Activated naive CD8-positive, alpha-beta T cell treated with anti-CD3 and anti-CD28 coated beads for 36 hours (primary cell): ENCODE data around the gene CLDND1. TPM values are rescaled to one million over a fixed set of nuclear protein-coding genes. Genes with fewer than 3 reads are reported as not detected.
A peak's percentile ranks its signal among the peaks of the same experiment; 100 is the strongest.
"Not testable (repeated sequence)": the region's sequence is repeated elsewhere in the genome, so short reads cannot be mapped to it uniquely, and the experiment has no call there.

Source experiments
- DNase-seq: peaks from one replicate; pipeline ENCODE4 v3.0.0; 2021
- H3K27ac Mint-ChIP-seq: one replicate; pipeline ENCODE4 v1.8.0; 2022; ENCODE audit warnings: mild to moderate bottlenecking, moderate library complexity, mixed read lengths
- H3K27me3 Mint-ChIP-seq: one replicate; pipeline ENCODE4 v1.8.0; 2022; ENCODE audit warnings: mild to moderate bottlenecking, mixed read lengths
- H3K36me3 Mint-ChIP-seq: one replicate; pipeline ENCODE4 v1.8.0; 2021; ENCODE audit warnings: mild to moderate bottlenecking, mixed read lengths
- H3K4me1 Mint-ChIP-seq: one replicate; pipeline ENCODE4 v1.8.0; 2021; ENCODE audit warnings: mixed read lengths
- H3K4me3 Mint-ChIP-seq: one replicate; pipeline ENCODE4 v1.8.0; 2022; ENCODE audit warnings: mild to moderate bottlenecking, moderate library complexity, mixed read lengths
- H3K9me3 Mint-ChIP-seq: one replicate; pipeline ENCODE4 v1.8.0; 2022; ENCODE audit warnings: mixed read lengths
- total RNA-seq, 2 experiments: library from RNA; stranded (reverse); gene quantifications; one replicate each; pipeline ENCODE4 v1.2.3, GENCODE V29; 2021

CLDND1 gene
- 100 to 1,000 TPM; 196 to 204 TPM for total RNA-seq

GRCh38 chr3:98522544-98523281 is at the start of gene CLDND1:
CLDND1 (minus strand) TSS chr3:98522902; CDS start chr3:98521424, 1,478 bp downstream.
- Mint-ChIP-seq H3K27me3 (peaks cover 3% of the 10 kb centered on the region), H3K9me3 (peaks cover 3% of the 10 kb centered on the region), H3K4me1 (peaks cover 48% of the 10 kb centered on the region), H3K36me3 (peaks cover 51% of the 10 kb centered on the region), H3K27ac (peak within 1 kb of the TSS; percentile 94), H3K4me3 (peak within 1 kb of the TSS; percentile 93)
- DNase-seq, result peak; percentile 96

GRCh38 chr3:98568402-98568801 is 45.7 kb upstream of the CLDND1 start:
- peaks cover 11% of the 10 kb centered on the region for H3K9me3 Mint-ChIP-seq
- peak overlapping the region; percentile 67 for H3K27ac Mint-ChIP-seq
- DNase-seq, result no peak
- peaks cover 66% of the 10 kb centered on the region for H3K4me1 Mint-ChIP-seq
- no peak overlapping the region for H3K4me3 Mint-ChIP-seq
- no peaks in the 10 kb centered on the region for H3K27me3 Mint-ChIP-seq
- peaks cover 23% of the 10 kb centered on the region for H3K36me3 Mint-ChIP-seq

DNA sequence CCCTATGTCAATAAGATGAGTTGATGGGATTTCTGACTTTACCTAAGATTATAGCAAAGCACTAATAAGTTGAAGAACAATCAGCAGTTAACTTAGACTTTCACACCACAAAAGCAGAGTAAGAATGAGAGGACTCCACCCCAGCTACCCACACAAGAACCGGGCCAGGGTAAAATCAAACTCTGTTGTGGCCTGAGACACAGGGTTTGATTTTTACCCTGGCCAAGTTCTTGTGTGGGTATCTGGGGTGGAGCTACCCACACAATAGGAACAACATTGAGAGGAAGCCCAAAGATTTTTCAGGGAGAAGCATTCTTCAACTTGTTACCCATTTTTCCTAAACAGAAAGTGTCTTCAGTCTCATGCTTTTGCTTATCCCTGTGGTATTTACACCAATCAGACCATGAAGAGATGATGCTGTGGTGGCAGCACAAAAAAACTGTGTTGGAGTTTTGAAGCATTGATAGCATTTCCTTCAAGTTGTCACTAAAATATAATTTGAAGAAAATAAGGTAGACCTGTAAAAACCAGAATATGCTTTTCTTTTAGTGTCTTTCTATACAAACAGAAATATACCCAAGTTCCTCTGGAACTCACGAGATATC is 45.1 kb upstream of the CLDND1 start:
- H3K27ac Mint-ChIP-seq, result peak overlapping the region; percentile 71
- H3K9me3 Mint-ChIP-seq, result peaks cover 11% of the 10 kb centered on the region
- peaks cover 23% of the 10 kb centered on the region for H3K36me3 Mint-ChIP-seq
- H3K4me3 Mint-ChIP-seq, result no peak overlapping the region
- H3K4me1 Mint-ChIP-seq, result peaks cover 64% of the 10 kb centered on the region
- no peak for DNase-seq
- H3K27me3 Mint-ChIP-seq, result no peaks in the 10 kb centered on the region

GRCh38 chr3:98565843-98566242 is 43.1 kb upstream of the CLDND1 start:
- Mint-ChIP-seq H3K27ac (peak overlapping the region; percentile 79), H3K27me3 (no peaks in the 10 kb centered on the region)

GRCh38 chr3:98565237-98565643 is 42.5 kb upstream of the CLDND1 start:
- Mint-ChIP-seq H3K27ac (peak overlapping the region; percentile 79), H3K4me1 (peaks cover 64% of the 10 kb centered on the region), H3K9me3 (peaks cover 11% of the 10 kb centered on the region), H3K27me3 (no peaks in the 10 kb centered on the region), H3K4me3 (peak overlapping the region; percentile 18), H3K36me3 (peaks cover 25% of the 10 kb centered on the region)
- DNase-seq, result no peak

More at GRCh38 chr3:98565843-98566242, 43.1 kb upstream of the CLDND1 start:
- Mint-ChIP-seq H3K9me3 (peaks cover 11% of the 10 kb centered on the region), H3K4me3 (no peak overlapping the region), H3K4me1 (peaks cover 61% of the 10 kb centered on the region), H3K36me3 (peaks cover 23% of the 10 kb centered on the region)
- DNase-seq, result no peak

DNA sequence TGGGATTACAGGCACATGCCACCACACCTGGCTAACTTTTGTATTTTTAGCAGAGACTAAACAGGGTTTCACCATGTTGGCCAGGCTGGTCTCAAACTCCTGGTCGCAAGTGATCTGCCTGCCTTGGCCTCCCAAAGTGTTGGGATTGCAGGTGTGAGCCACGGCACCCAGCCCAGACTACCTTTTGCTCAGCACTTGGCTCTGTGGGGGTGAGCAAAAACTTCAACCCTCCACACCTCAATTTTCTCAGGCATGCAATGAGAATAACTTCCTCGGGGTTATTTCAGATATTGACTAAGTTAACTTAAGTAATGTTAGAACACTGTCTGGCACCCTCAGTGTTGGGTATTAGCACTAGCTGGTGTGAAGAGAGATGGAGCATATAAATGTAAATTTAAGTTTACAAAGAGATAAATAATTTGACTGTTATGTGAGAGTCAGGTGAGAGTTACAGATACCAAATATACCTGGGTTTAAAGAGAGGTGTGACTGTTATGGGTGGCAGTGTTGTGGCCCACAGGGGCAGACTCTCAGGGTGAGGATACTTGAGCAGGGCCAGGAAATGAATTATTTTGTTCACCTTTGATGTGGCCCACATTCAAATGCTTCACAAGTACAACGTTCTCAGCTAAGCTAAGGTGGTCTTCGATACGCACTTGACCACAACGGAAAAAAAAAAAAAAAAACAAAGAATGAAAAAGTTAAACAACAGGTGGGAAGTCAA is 41.7 kb upstream of the CLDND1 start:
- H3K9me3 Mint-ChIP-seq, result peaks cover 14% of the 10 kb centered on the region
- H3K36me3 Mint-ChIP-seq, result peaks cover 26% of the 10 kb centered on the region
- peaks cover 65% of the 10 kb centered on the region for H3K4me1 Mint-ChIP-seq
- H3K4me3 Mint-ChIP-seq, result peak overlapping the region; percentile 74
- peak; percentile 39 for DNase-seq
- no peaks in the 10 kb centered on the region for H3K27me3 Mint-ChIP-seq
- H3K27ac Mint-ChIP-seq, result peak overlapping the region; percentile 98

GRCh38 chr3:98563661-98564281 is 41.1 kb upstream of the CLDND1 start:
- Mint-ChIP-seq H3K9me3 (peaks cover 11% of the 10 kb centered on the region), H3K27ac (peak overlapping the region; percentile 98), H3K4me1 (peaks cover 70% of the 10 kb centered on the region), H3K27me3 (no peaks in the 10 kb centered on the region), H3K4me3 (peak overlapping the region; percentile 42), H3K36me3 (peaks cover 21% of the 10 kb centered on the region)
- DNase-seq, result no peak

- Mint-ChIP-seq H3K9me3 (peaks cover 9% of the 10 kb centered on the region), H3K27ac (peak overlapping the region; percentile 85), H3K4me1 (peaks cover 76% of the 10 kb centered on the region), H3K4me3 (peak overlapping the region; percentile 14), H3K27me3 (no peaks in the 10 kb centered on the region), H3K36me3 (peaks cover 15% of the 10 kb centered on the region)
- no peak for DNase-seq
Measured at GRCh38 chr3:98561727-98562521, 39.2 kb upstream of the CLDND1 start.

GRCh38 chr3:98560911-98561310 is 38.2 kb upstream of the CLDND1 start:
- H3K4me1 Mint-ChIP-seq, result peaks cover 74% of the 10 kb centered on the region
- H3K36me3 Mint-ChIP-seq, result peaks cover 12% of the 10 kb centered on the region
- no peaks in the 10 kb centered on the region for H3K27me3 Mint-ChIP-seq
- DNase-seq, result no peak
- no peak overlapping the region for H3K4me3 Mint-ChIP-seq
- H3K9me3 Mint-ChIP-seq, result peaks cover 6% of the 10 kb centered on the region
- H3K27ac Mint-ChIP-seq, result peak overlapping the region; percentile 38

- H3K27me3 Mint-ChIP-seq, H3K4me3 Mint-ChIP-seq, DNase-seq, H3K9me3 Mint-ChIP-seq, H3K27ac Mint-ChIP-seq: not testable (repeated sequence)
- peaks cover 20% of the 10 kb centered on the region for H3K36me3 Mint-ChIP-seq
- H3K4me1 Mint-ChIP-seq, result peaks cover 72% of the 10 kb centered on the region
Measured at GRCh38 chr3:98559769-98560168, 37.1 kb upstream of the CLDND1 start.

GRCh38 chr3:98558100-98558827 is 35.6 kb upstream of the CLDND1 start:
- DNase-seq, result no peak
- peak overlapping the region; percentile 40 for H3K4me3 Mint-ChIP-seq
- peaks cover 28% of the 10 kb centered on the region for H3K36me3 Mint-ChIP-seq
- H3K4me1 Mint-ChIP-seq, result peaks cover 67% of the 10 kb centered on the region
- no peaks in the 10 kb centered on the region for H3K27me3 Mint-ChIP-seq
- peaks cover 9% of the 10 kb centered on the region for H3K9me3 Mint-ChIP-seq
- peak overlapping the region; percentile 97 for H3K27ac Mint-ChIP-seq

DNA sequence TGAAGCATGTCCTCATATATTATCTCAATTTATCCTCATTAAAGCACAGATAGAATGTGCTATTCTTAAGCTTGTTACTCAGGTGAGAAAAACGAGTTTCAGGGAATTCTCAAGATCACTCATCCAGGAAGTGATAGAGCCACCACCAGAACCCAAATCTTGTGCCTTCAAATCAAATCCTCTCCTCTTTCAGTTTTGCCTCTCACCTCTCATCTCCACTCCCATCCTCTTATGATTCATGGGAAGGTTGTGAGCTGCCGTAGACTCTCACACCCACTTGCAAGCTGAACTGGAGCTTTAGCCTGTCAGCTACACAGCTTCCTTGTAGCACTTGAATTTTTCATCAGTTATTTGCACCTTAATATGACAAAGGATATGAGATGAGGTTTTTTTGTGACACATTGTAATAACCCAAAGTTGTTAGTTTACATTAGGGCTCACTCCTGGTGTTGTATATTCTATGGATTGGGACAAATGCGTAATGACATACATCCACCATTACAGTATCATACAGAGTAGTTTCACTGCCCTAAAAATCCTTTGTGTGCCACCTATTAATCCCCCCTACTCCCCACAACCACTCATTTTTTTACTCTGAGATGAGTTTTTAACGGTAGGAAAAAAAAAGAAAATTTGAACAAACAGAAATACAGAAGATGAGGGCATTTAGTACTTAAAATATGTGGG is 34.8 kb upstream of the CLDND1 start:
- H3K27ac Mint-ChIP-seq, result peak overlapping the region; percentile 97
- no peaks in the 10 kb centered on the region for H3K27me3 Mint-ChIP-seq

More for the DNA sequence above, 34.8 kb upstream of the CLDND1 start:
- Mint-ChIP-seq H3K9me3 (peaks cover 9% of the 10 kb centered on the region), H3K4me3 (peak overlapping the region; percentile 35), H3K4me1 (peaks cover 70% of the 10 kb centered on the region), H3K36me3 (peaks cover 35% of the 10 kb centered on the region)
- DNase-seq, result peak; percentile 61
